Measurements from ENCODE around the gene CIB1. TPM values are rescaled to one million over a fixed set of nuclear protein-coding genes. Genes with fewer than 3 reads are reported as not detected.

Gene CIB1
- total RNA-seq, 4 donors from 2014 or later, result 24.2 to 52.6 (median 38.7) TPM

- TF ChIP-seq CTCF (IDR thresholded peaks at IDR 0.05; ENCODE audit: low read depth), result no peak
Observed at GRCh38 chr15:90189781-90190467, 43.8 kb downstream of the CIB1 start.

DNA sequence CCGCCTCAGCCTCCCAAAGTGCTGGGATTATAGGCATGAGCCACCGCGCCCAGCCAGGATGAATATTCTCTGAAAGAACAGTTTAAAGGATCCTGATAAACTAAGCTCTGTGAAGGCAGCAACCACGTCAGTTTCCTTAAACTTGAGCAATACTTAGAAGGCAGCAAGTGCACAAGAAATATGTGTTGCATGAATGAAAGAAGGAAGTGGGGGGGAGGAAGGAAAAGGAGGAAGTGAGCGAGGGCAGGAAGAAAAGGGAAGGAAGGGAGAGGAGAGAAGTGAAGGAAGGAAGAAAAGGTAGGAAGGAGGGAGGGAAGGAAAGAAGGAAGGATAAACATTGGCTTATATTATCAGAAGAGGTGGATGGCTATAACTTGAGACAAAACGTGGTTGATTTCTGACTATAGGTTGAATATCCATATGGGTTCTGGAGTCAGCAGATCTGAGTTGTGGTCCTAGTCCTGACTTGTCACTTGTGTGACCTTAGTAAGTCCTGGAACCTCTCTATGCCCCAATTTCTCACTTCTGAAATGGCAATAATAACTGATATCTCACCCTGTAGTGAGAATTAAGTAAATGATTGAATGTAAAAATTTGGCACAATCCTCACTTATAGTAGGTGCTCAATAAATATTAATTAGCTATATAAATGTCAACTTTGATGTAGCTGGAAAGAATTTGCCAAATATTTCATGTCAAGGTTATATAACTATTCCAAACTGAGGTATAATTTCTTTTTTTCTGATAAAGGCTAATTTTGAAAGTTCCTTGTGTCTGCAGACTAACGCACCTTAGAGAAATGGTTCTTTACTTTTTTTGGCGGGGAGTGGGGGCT lies 44.6 kb downstream of the CIB1 start:
- TF ChIP-seq CTCF (IDR thresholded peaks at IDR 0.05; ENCODE audit: low read depth), result no peak

DNA sequence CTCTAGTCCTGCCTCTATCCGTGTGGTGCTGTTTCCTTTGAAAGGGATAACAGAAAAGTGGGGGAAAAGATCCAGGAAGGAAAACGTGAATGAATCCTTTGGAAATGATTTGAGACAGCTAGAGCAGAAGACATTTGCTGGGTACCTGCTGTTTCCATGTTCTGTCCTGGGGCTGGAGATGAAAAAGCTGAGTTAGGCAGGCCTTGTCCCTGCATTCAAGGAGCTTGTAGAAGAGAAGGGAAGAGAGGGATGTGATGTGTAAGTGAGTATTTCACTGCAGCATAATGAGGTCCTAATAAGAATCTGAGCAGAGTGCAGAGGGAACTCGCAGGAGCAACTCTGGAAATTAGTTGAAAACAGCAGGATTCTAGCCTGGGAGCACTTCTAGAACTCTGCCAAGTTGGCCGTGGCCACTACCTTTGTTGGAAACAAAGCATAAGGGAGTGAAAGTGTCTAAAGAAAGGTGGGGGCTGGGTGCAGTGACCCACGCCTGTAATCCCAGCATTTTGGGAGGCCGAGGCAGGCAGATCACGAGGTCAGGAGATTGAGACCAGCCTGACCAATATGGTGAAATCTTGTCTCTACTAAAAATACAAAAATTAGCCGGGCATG lies 46.4 kb downstream of the CIB1 start:
- TF ChIP-seq CTCF (IDR thresholded peaks at IDR 0.05; ENCODE audit: low read depth), result no peak

DNA sequence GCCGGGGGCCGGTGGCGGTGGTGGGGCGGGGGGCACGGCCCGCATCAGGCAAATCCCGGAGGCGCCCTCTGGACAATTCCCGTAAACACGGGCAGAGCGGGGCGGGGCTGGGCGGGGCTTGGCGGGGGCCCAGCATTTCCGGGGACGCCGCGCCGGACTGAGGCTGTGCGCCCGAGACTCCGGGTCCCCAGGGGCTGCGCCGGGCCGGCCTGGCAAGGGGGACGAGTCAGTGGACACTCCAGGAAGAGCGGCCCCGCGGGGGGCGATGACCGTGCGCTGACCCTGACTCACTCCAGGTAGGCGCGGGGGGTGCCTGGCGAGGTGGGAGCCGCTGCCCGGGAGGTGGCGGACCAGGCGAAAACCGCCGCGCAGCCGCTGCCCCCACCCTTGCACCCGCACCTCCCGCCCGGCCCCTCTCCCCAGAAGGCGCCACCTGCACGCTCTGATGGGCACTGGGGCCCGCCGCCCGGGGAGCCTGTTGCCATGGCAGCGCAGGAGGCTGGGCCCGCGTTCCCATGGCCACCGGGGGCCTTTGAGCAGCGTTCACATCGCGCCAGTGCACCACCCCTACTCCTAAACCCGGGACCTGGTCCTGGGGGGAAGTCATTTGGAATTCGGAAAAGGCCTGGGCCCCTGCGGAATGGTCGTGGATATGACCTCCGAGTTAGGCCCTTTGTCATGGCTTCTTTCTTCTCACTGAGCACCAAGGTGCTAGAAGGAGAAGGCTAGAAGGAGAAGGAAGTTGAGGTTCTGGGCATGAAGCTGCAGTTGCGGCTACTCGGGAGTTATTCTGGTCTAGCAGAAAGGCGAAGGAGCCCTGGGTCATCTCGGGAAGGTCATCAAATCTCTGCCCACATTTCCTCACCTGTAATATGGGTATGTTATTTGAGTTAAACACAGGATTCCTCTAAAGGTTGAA lies 48.7 kb downstream of the CIB1 start:
- TF ChIP-seq CTCF (IDR thresholded peaks at IDR 0.05; ENCODE audit: low read depth), result no peak

GRCh38 chr15:90184119-90184785 lies 49.5 kb downstream of the CIB1 start:
- no peak for TF ChIP-seq CTCF (IDR thresholded peaks at IDR 0.05; ENCODE audit: low read depth)

GRCh38 chr15:90181776-90182175 lies 52.0 kb downstream of the CIB1 start:
- no peak for TF ChIP-seq CTCF (IDR thresholded peaks at IDR 0.05; ENCODE audit: low read depth)

Small RNAs within 50 kb of the gene (small RNA-seq; reads per million reads assigned to genes)
- not detected for gene AC091167.3

Other genes with a start within 250 kb of the CIB1 start
- gene ZNF710, start 232.6 kb downstream of the CIB1 start, total RNA-seq, result 1 to 10 TPM; 5.4 to 8.3 (median 6.1) TPM
- 10 to 100 TPM; 17.6 to 69.9 (median 26.8) TPM for gene IDH2, start 131.5 kb downstream of the CIB1 start, total RNA-seq
- gene SEMA4B, start 32.6 kb downstream of the CIB1 start, total RNA-seq, result 10 to 100 TPM in 3 of 4 donors, 1 to 10 TPM in 1; 4.4 to 13.4 (median 12.5) TPM
- 1 to 10 TPM; 2.6 to 5.9 (median 3.6) TPM for gene GDPGP1, start 268 bp upstream of the CIB1 start, total RNA-seq
- gene TTLL13, start 15.6 kb upstream of the CIB1 start, total RNA-seq, result under 1 TPM in 2 of 4 donors, not detected in 2; 0.22 to 0.51 TPM
- gene NGRN, start 31.7 kb upstream of the CIB1 start, total RNA-seq, result 10 to 100 TPM; 47.9 to 85.1 (median 70.7) TPM
- 1 to 10 TPM in 1 of 4 donors, under 1 TPM in 2, not detected in 1; 0.22 to 2.5 (median 0.33) TPM for gene ZNF774, start 118.3 kb upstream of the CIB1 start, total RNA-seq
- 100 to 1,000 TPM; 279 to 493 (median 310) TPM for gene IQGAP1, start 154.3 kb upstream of the CIB1 start, total RNA-seq

Data from subcutaneous adipose tissue (tissue), 4 donors.